Stimulated activated CD8-positive, alpha-beta memory T cell treated with anti-CD3 and anti-CD28 coated beads, Interleukin-15, amount 100 ng/mL, for 4 hours (primary cell): ENCODE data around the gene GOLGA5.
"Not testable (repeated sequence)": the region's sequence is repeated elsewhere in the genome, so short reads cannot be mapped to it uniquely, and the experiment has no call there.

Experiments
- DNase-seq, 2 donors: peaks; one replicate each; pipeline ENCODE4 v3.0.0-alpha.2; 2020; ENCODE audit warnings: low read depth in 2 of 2

The GOLGA5 gene

GRCh38 chr14:92778868-92779565 lies 15.1 kb upstream of the GOLGA5 start:
- not testable (repeated sequence) for DNase-seq

GRCh38 chr14:92780444-92781232 lies 13.5 kb upstream of the GOLGA5 start:
- DNase-seq: no peak

GRCh38 chr14:92781350-92781749 lies 12.8 kb upstream of the GOLGA5 start:
- no peak for DNase-seq

GRCh38 chr14:92783813-92784431 lies 10.2 kb upstream of the GOLGA5 start:
- no peak for DNase-seq

- DNase-seq: no peak
Measured at GRCh38 chr14:92785667-92786426, 8.3 kb upstream of the GOLGA5 start.

- no peak for DNase-seq
Measured at GRCh38 chr14:92786427-92786756, 7.7 kb upstream of the GOLGA5 start.

GRCh38 chr14:92787554-92787953 lies 6.6 kb upstream of the GOLGA5 start:
- no peak for DNase-seq

- DNase-seq: no peak
Measured at GRCh38 chr14:92789457-92790089, 4.5 kb upstream of the GOLGA5 start.

- no peak for DNase-seq
Measured at GRCh38 chr14:92792885-92793284, 1.2 kb upstream of the GOLGA5 start.

- no peak for DNase-seq
Measured at GRCh38 chr14:92794547-92794941, 439 bp downstream of the GOLGA5 start.

- DNase-seq: no peak
Measured at GRCh38 chr14:92794961-92795360, 856 bp downstream of the GOLGA5 start.

GRCh38 chr14:92797935-92798653 lies 4.0 kb downstream of the GOLGA5 start:
- DNase-seq: no peak

GRCh38 chr14:92798811-92799210 lies 4.7 kb downstream of the GOLGA5 start:
- no peak for DNase-seq

GRCh38 chr14:92800012-92800411 lies 5.9 kb downstream of the GOLGA5 start:
- no peak for DNase-seq

- no peak for DNase-seq
Measured at GRCh38 chr14:92800525-92800924, 6.4 kb downstream of the GOLGA5 start.

GRCh38 chr14:92801917-92802316 lies 7.8 kb downstream of the GOLGA5 start:
- DNase-seq: no peak

GRCh38 chr14:92802678-92803077 lies 8.6 kb downstream of the GOLGA5 start:
- DNase-seq: no peak

- DNase-seq: no peak
Measured at GRCh38 chr14:92813201-92813600, 19.1 kb downstream of the GOLGA5 start.

GRCh38 chr14:92819011-92819597 lies 25.0 kb downstream of the GOLGA5 start:
- DNase-seq: no peak

GRCh38 chr14:92819680-92820535 lies 25.8 kb downstream of the GOLGA5 start:
- DNase-seq: not testable (repeated sequence)
